ENCODE measurements around the gene CNKSR3. TPM values are rescaled to one million over a fixed set of nuclear protein-coding genes. Genes with fewer than 3 reads are reported as not detected.

CNKSR3 gene
- total RNA-seq, 1 experiment from 2014 or later: 2.2 TPM

GRCh38 chr6:154433477-154434241 is 76.8 kb downstream of the CNKSR3 start:
- no peak for DNase-seq (ENCODE audit: low spot score)
- in situ Hi-C loops (cut with HindIII; ENCODE audit: low sequenced_read_pairs): no loop called here

GRCh38 chr6:154432533-154433476 is 77.7 kb downstream of the CNKSR3 start:
- no peak for DNase-seq (ENCODE audit: low spot score)
- in situ Hi-C loops (cut with HindIII; ENCODE audit: low sequenced_read_pairs): no loop called here

GRCh38 chr6:154430481-154430919 is 80.0 kb downstream of the CNKSR3 start:
- in situ Hi-C loops (cut with HindIII; ENCODE audit: low sequenced_read_pairs): no loop called here
- no peak for DNase-seq (ENCODE audit: low spot score)

GRCh38 chr6:154429711-154430110 is 80.8 kb downstream of the CNKSR3 start:
- no peak for DNase-seq (ENCODE audit: low spot score)

GRCh38 chr6:154428897-154429296 is 81.6 kb downstream of the CNKSR3 start:
- in situ Hi-C loops (cut with HindIII; ENCODE audit: low sequenced_read_pairs): no loop called here
- no peak for DNase-seq (ENCODE audit: low spot score)

More at GRCh38 chr6:154429711-154430110, 80.8 kb downstream of the CNKSR3 start:
- in situ Hi-C loops (cut with HindIII; ENCODE audit: low sequenced_read_pairs): no loop called here

- in situ Hi-C loops (cut with HindIII; ENCODE audit: low sequenced_read_pairs): no loop called here
- no peak for DNase-seq (ENCODE audit: low spot score)
Observed at GRCh38 chr6:154427446-154427845, 83.0 kb downstream of the CNKSR3 start.

- DNase-seq (ENCODE audit: low spot score): no peak
- in situ Hi-C loops (cut with HindIII; ENCODE audit: low sequenced_read_pairs): no loop called here
Observed at GRCh38 chr6:154426997-154427396, 83.5 kb downstream of the CNKSR3 start.

GRCh38 chr6:154425034-154425433 is 85.5 kb downstream of the CNKSR3 start:
- DNase-seq (ENCODE audit: low spot score): no peak
- in situ Hi-C loops (cut with HindIII; ENCODE audit: low sequenced_read_pairs): no loop called here

- in situ Hi-C loops (cut with HindIII; ENCODE audit: low sequenced_read_pairs): no loop called here
- no peak for DNase-seq (ENCODE audit: low spot score)
Observed at GRCh38 chr6:154414021-154414813, 96.3 kb downstream of the CNKSR3 start.

- in situ Hi-C loops (cut with HindIII; ENCODE audit: low sequenced_read_pairs): no loop called here
- no peak for DNase-seq (ENCODE audit: low spot score)
Observed at GRCh38 chr6:154412106-154412820, 98.2 kb downstream of the CNKSR3 start.

GRCh38 chr6:154411076-154411475 is 99.4 kb downstream of the CNKSR3 start:
- DNase-seq (ENCODE audit: low spot score): no peak
- in situ Hi-C loops (cut with HindIII; ENCODE audit: low sequenced_read_pairs): no loop called here

GRCh38 chr6:154410619-154411072 is 99.8 kb downstream of the CNKSR3 start:
- in situ Hi-C loops (cut with HindIII; ENCODE audit: low sequenced_read_pairs): no loop called here

GRCh38 chr6:154408891-154409500 is 101.5 kb downstream of the CNKSR3 start:
- in situ Hi-C loops (cut with HindIII; ENCODE audit: low sequenced_read_pairs): no loop called here
- DNase-seq (ENCODE audit: low spot score): no peak

More at GRCh38 chr6:154410619-154411072, 99.8 kb downstream of the CNKSR3 start:
- no peak for DNase-seq (ENCODE audit: low spot score)

- no peak for DNase-seq (ENCODE audit: low spot score)
- in situ Hi-C loops (cut with HindIII; ENCODE audit: low sequenced_read_pairs): no loop called here
Observed at GRCh38 chr6:154407440-154407839, 103.0 kb downstream of the CNKSR3 start.

GRCh38 chr6:154406869-154407268 is 103.6 kb downstream of the CNKSR3 start:
- in situ Hi-C loops (cut with HindIII; ENCODE audit: low sequenced_read_pairs): no loop called here
- no peak for DNase-seq (ENCODE audit: low spot score)

GRCh38 chr6:154406301-154406700 is 104.2 kb downstream of the CNKSR3 start:
- in situ Hi-C loops (cut with HindIII; ENCODE audit: low sequenced_read_pairs): no loop called here
- DNase-seq (ENCODE audit: low spot score): no peak

- DNase-seq (ENCODE audit: low spot score): no peak
- in situ Hi-C loops (cut with HindIII; ENCODE audit: low sequenced_read_pairs): no loop called here
Observed at GRCh38 chr6:154404791-154405400, 105.6 kb downstream of the CNKSR3 start.

GRCh38 chr6:154403788-154404187 is 106.7 kb downstream of the CNKSR3 start:
- no peak for DNase-seq (ENCODE audit: low spot score)
- in situ Hi-C loops (cut with HindIII; ENCODE audit: low sequenced_read_pairs): no loop called here

All from G401 (cell line).